HG03045 (cell line): ENCODE data around the gene CDK17.
"Not testable (repeated sequence)": the region's sequence is repeated elsewhere in the genome, so short reads cannot be mapped to it uniquely, and the experiment has no call there.

ENCODE experiments used
- ATAC-seq: cut with Tn5 transposase; IDR thresholded peaks from one replicate; pipeline ENCODE4 v1.9.1; 2021; ENCODE audit warnings: mild to moderate bottlenecking, moderate library complexity; ENCODE audit not compliant: unreplicated experiment

The CDK17 gene

GRCh38 chr12:96395236-96395635, 5.0 kb downstream of the CDK17 start:
- ATAC-seq: no peak

- ATAC-seq: not testable (repeated sequence)
These were observed 7.0 kb downstream of the CDK17 start for GRCh38 chr12:96393229-96393628.

GRCh38 chr12:96392397-96392796, 7.8 kb downstream of the CDK17 start:
- ATAC-seq: no peak

GRCh38 chr12:96387981-96388380, 12.3 kb downstream of the CDK17 start:
- ATAC-seq: no peak

GRCh38 chr12:96386794-96387193, 13.4 kb downstream of the CDK17 start:
- ATAC-seq: no peak

GRCh38 chr12:96383991-96384390, 16.2 kb downstream of the CDK17 start:
- ATAC-seq: no peak

GRCh38 chr12:96383371-96383770, 16.9 kb downstream of the CDK17 start:
- ATAC-seq: no peak

- ATAC-seq: not testable (repeated sequence)
These were observed 20.5 kb downstream of the CDK17 start for GRCh38 chr12:96379743-96380142.

- no peak for ATAC-seq
These were observed 21.9 kb downstream of the CDK17 start for GRCh38 chr12:96378319-96378718.

GRCh38 chr12:96376865-96377264, 23.4 kb downstream of the CDK17 start:
- no peak for ATAC-seq

GRCh38 chr12:96375841-96376604, 24.2 kb downstream of the CDK17 start:
- ATAC-seq: no peak

- ATAC-seq: no peak
These were observed 25.1 kb downstream of the CDK17 start for GRCh38 chr12:96375170-96375569.

GRCh38 chr12:96371790-96372699, 28.2 kb downstream of the CDK17 start:
- ATAC-seq: no peak

- no peak for ATAC-seq
These were observed 29.0 kb downstream of the CDK17 start for GRCh38 chr12:96371138-96371789.

GRCh38 chr12:96368687-96369086, 31.6 kb downstream of the CDK17 start:
- no peak for ATAC-seq

GRCh38 chr12:96368233-96368632, 32.0 kb downstream of the CDK17 start:
- ATAC-seq: no peak

GRCh38 chr12:96366381-96366654, 33.9 kb downstream of the CDK17 start:
- no peak for ATAC-seq

- no peak for ATAC-seq
These were observed 34.4 kb downstream of the CDK17 start for GRCh38 chr12:96365604-96366380.

GRCh38 chr12:96364092-96364700, 36.0 kb downstream of the CDK17 start:
- no peak for ATAC-seq

GRCh38 chr12:96361074-96361473, 39.2 kb downstream of the CDK17 start:
- ATAC-seq: no peak

GRCh38 chr12:96360550-96360949, 39.7 kb downstream of the CDK17 start:
- ATAC-seq: no peak
